ENCODE data around the gene PDGFRB. TPM values are rescaled to one million over a fixed set of nuclear protein-coding genes. Genes with fewer than 3 reads are reported as not detected.
A peak's percentile ranks its signal among the peaks of the same experiment; 100 is the strongest.

The PDGFRB gene
- total RNA-seq, 1 donor from 2014 or later = 341 TPM

GRCh38 chr5:150162142-150162513, 6.5 kb upstream of the PDGFRB start:
- H3K36me3 ChIP-seq = no peaks in the 10 kb centered on the region
- no peak overlapping the region for H3K4me3 ChIP-seq
- no peaks in the 10 kb centered on the region for H3K9me3 ChIP-seq
- DNase-seq (ENCODE audit: low spot score in 2 of 2) = no peak
- intact Hi-C loops (cut with DNase I) = no loop called here
- TF ChIP-seq CTCF (IDR thresholded peaks at IDR 0.05) = no peak
- H3K27me3 ChIP-seq = no peaks in the 10 kb centered on the region
- H3K27ac ChIP-seq = peak overlapping the region; percentile 65 to 98
- peaks cover 21 to 56% of the 10 kb centered on the region in 2 donors for H3K4me1 ChIP-seq

- no peaks in the 10 kb centered on the region for H3K27me3 ChIP-seq
- H3K36me3 ChIP-seq = no peaks in the 10 kb centered on the region
- H3K4me3 ChIP-seq = no peak overlapping the region
- H3K27ac ChIP-seq = peak overlapping the region; percentile 98 to 99
- TF ChIP-seq CTCF (IDR thresholded peaks at IDR 0.05) = peak; percentile 91 to 98 (median 96)
- intact Hi-C loops (cut with DNase I) = loop anchor here (1.0 to 2.0 kb wide), 4 partner anchors 15 to 57 kb away; no protein-coding TSS in a partner anchor
- peak in 1 of 2 donors; percentile 93 for DNase-seq (ENCODE audit: low spot score in 2 of 2)
- no peaks in the 10 kb centered on the region for H3K9me3 ChIP-seq
- H3K4me1 ChIP-seq = peaks cover 23 to 56% of the 10 kb centered on the region in 2 donors
Observed at GRCh38 chr5:150161242-150162141, 5.8 kb upstream of the PDGFRB start.

- Histone ChIP-seq H3K36me3 (no peaks in the 10 kb centered on the region), H3K9me3 (no peaks in the 10 kb centered on the region), H3K4me1 (peaks cover 28 to 61% of the 10 kb centered on the region in 2 donors), H3K4me3 (no peak overlapping the region), H3K27me3 (no peaks in the 10 kb centered on the region), H3K27ac (peak overlapping the region; percentile 98 to 99)
- intact Hi-C loops (cut with DNase I) = loop anchor here (1.0 to 2.0 kb wide), 4 partner anchors 16 to 58 kb away; no protein-coding TSS in a partner anchor
- TF ChIP-seq CTCF (IDR thresholded peaks at IDR 0.05) = no peak
- DNase-seq (ENCODE audit: low spot score in 2 of 2) = no peak
Observed at GRCh38 chr5:150160448-150161081, 4.9 kb upstream of the PDGFRB start.

GRCh38 chr5:150159741-150160179, 4.1 kb upstream of the PDGFRB start:
- intact Hi-C loops (cut with DNase I) = loop anchor here (2.0 to 10.0 kb wide), 3 partner anchors 17 to 625 kb away; no protein-coding TSS in a partner anchor
- no peaks in the 10 kb centered on the region for H3K9me3 ChIP-seq
- H3K36me3 ChIP-seq = no peaks in the 10 kb centered on the region
- no peak for TF ChIP-seq CTCF (IDR thresholded peaks at IDR 0.05)
- H3K4me3 ChIP-seq = no peak overlapping the region
- H3K27me3 ChIP-seq = no peaks in the 10 kb centered on the region
- DNase-seq (ENCODE audit: low spot score in 2 of 2) = peak in 1 of 2 donors; percentile 83
- H3K4me1 ChIP-seq = peaks cover 28 to 61% of the 10 kb centered on the region in 2 donors
- H3K27ac ChIP-seq = peak overlapping the region; percentile 98 to 99

- H3K36me3 ChIP-seq = no peaks in the 10 kb centered on the region
- H3K27ac ChIP-seq = peak overlapping the region; percentile 98 to 99
- H3K4me1 ChIP-seq = peaks cover 28 to 58% of the 10 kb centered on the region in 2 donors
- intact Hi-C loops (cut with DNase I) = loop anchor here (10.0 kb wide), 1 partner anchor 626 kb away; no protein-coding TSS in a partner anchor
- no peak for TF ChIP-seq CTCF (IDR thresholded peaks at IDR 0.05)
- no peak overlapping the region for H3K4me3 ChIP-seq
- H3K9me3 ChIP-seq = no peaks in the 10 kb centered on the region
- DNase-seq (ENCODE audit: low spot score in 2 of 2) = no peak
- H3K27me3 ChIP-seq = no peaks in the 10 kb centered on the region
Observed at GRCh38 chr5:150159031-150159430, 3.4 kb upstream of the PDGFRB start.

All from ascending aorta (tissue), 2 donors.